Measurements from ENCODE around the gene NPAT.
A peak's percentile ranks its signal among the peaks of the same experiment; 100 is the strongest.

NPAT gene

DNA sequence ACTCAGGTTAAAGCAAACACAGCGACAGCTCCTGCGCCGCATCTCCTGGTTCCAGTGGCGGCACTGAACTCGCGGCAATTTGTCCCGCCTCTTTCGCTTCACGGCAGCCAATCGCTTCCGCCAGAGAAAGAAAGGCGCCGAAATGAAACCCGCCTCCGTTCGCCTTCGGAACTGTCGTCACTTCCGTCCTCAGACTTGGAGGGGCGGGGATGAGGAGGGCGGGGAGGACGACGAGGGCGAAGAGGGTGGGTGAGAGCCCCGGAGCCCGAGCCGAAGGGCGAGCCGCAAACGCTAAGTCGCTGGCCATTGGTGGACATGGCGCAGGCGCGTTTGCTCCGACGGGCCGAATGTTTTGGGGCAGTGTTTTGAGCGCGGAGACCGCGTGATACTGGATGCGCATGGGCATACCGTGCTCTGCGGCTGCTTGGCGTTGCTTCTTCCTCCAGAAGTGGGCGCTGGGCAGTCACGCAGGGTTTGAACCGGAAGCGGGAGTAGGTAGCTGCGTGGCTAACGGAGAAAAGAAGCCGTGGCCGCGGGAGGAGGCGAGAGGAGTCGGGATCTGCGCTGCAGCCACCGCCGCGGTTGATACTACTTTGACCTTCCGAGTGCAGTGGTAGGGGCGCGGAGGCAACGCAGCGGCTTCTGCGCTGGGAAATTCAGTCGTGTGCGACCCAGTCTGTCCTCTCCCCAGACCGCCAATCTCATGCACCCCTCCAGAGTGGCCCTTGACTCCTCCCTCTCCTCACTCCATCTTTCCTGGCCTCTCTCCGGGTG lies at the start of gene NPAT, which contains the start of gene ATM:
Gene NPAT, minus strand, starts transcription at position 65 of the 774 bp plus-strand sequence. CDS start 102 bp downstream, outside the sequence.
Gene ATM, plus strand, starts transcription at position 494 of the 774 bp plus-strand sequence. CDS start 4,558 bp downstream, outside the sequence.
- DNase-seq = peak; percentile 89

- no peak for DNase-seq
Observed at GRCh38 chr11:108269583-108269982, 47.1 kb upstream of the NPAT start.

DNA sequence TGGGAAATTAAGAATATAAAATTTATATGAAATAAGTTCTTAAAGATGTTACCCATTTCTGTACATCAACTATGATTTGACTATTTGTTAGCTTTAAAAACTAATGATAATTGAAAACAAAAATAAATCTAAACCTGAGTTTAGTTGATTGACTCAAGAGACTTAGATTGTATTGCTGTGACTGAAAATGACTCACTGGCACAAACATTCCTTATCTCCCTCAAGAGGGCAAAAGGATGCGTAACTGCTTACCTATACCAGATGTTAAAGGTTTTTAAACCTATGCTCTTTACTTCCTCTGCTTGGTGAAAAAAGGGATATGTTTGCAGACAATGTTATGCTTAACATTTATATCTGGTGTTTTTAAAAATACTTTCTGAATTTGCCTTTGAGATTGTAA lies 30.7 kb upstream of the NPAT start:
- no peak for DNase-seq

- DNase-seq = no peak
Observed at GRCh38 chr11:108246885-108247284, 24.4 kb upstream of the NPAT start.

GRCh38 chr11:108246308-108246707 lies 23.9 kb upstream of the NPAT start:
- DNase-seq = no peak

DNA sequence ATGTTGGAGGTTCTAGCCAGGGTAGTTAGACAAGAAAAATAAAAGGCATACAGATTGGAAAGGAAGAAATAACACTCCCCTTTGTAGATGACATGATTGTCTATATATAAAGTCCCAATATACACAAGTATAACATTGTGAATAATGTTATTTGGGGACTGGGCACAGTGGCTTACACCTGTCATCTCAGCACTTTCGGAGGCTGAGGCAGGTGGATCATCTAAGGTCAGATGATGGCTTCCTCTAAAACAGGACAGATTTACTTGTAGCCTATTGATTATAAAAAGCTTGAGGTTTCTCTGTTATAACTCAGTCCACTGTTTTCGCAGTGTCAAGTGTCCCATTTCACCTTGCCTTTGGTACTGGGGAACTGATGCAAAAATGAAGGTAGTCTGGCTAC lies 20.0 kb upstream of the NPAT start:
- DNase-seq = no peak

DNA sequence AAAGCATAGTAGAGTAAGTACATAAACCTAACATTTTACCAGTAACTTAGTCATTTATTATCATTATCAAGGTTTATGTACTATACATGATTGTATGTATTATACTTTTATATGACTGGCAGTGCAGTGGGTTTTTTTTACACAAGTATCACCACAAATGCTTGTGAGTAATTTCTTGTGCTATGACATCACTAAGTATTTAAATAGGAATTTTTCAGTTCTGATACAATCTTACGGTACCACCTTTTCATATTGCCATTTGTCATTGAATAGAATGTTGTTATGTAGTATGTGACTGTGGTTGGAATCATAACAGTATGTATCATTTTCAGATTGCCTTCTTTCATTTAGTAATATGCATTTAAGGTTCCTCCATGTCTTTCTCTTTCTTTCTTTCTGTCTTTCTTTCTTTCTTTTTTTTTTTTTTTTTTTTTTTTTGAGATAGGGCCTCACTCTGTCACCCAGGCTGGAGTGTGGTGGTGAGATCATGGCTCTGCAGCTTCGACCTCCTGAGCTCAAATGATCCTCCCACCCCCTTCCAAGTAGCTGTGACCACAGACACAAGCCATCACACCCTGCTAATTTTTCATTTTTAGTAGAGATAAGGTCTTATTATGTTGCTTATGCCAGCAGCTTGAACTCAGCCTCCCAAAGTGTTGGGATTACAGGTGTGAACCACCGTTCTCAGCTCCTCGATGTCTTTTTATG lies 19.0 kb upstream of the NPAT start:
- DNase-seq = no peak

DNA sequence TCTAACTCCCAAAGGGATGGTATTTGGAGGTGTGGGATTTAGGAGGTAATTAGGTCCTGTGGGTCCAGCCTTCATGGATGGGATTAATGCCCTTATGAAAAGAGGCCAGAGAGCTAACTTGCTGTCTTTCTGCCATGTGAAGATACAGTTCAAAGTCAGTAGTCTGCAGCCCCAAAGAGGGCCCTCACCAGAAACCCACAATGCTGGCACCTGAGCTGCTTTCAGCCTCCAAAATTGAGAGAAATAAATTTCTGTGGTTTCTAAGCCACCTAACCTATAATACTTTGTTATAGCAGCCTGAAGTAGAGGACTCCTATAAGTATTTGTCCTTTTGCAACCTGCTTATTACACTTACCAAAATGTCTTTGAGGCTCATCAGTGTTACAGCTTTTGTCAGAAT lies 16.6 kb upstream of the NPAT start:
- DNase-seq = no peak

DNA sequence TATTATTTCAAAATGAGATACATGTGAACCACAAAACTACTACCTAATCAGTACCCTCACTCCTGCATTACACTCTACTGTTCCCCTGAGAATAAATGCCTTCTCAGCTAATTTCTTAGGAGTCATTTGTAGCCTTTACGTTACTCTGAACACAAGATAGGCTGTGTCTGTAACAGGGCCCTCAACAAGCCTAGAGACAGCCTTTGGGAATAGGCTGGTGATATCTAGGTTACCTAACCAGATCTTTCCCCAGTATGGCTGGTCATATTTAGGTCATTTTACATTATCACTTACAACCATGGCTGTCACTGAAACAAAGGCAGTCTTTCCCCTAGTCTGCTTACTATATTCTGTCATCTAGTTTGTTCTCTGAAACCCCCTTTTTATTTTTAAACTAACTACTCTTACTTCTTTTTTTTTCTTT lies 14.6 kb upstream of the NPAT start:
- DNase-seq = no peak

GRCh38 chr11:108235633-108236032 lies 13.2 kb upstream of the NPAT start:
- no peak for DNase-seq

GRCh38 chr11:108235192-108235591 lies 12.8 kb upstream of the NPAT start:
- no peak for DNase-seq

GRCh38 chr11:108233277-108233945 lies 11.0 kb upstream of the NPAT start:
- no peak for DNase-seq

DNA sequence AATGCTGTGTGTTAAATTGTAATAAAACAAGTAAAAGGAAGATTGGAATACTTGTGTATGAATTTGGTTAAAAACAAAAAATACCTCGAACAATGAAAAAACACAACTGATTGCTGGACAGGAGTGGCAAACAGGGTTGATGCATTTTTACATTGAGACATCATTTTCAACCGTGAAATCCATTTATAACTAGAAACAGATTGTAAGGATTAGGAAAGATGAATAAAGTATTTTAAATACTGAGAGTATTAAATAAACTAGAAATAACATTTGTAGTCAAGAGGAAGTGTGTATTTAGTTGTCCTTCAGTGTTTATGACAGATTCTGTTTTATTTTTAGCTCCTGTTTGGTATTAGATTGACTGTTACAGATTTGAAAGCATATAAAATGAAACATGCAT lies 5.8 kb upstream of the NPAT start:
- no peak for DNase-seq

- no peak for DNase-seq
Observed at GRCh38 chr11:108226036-108226435, 3.6 kb upstream of the NPAT start.

DNA sequence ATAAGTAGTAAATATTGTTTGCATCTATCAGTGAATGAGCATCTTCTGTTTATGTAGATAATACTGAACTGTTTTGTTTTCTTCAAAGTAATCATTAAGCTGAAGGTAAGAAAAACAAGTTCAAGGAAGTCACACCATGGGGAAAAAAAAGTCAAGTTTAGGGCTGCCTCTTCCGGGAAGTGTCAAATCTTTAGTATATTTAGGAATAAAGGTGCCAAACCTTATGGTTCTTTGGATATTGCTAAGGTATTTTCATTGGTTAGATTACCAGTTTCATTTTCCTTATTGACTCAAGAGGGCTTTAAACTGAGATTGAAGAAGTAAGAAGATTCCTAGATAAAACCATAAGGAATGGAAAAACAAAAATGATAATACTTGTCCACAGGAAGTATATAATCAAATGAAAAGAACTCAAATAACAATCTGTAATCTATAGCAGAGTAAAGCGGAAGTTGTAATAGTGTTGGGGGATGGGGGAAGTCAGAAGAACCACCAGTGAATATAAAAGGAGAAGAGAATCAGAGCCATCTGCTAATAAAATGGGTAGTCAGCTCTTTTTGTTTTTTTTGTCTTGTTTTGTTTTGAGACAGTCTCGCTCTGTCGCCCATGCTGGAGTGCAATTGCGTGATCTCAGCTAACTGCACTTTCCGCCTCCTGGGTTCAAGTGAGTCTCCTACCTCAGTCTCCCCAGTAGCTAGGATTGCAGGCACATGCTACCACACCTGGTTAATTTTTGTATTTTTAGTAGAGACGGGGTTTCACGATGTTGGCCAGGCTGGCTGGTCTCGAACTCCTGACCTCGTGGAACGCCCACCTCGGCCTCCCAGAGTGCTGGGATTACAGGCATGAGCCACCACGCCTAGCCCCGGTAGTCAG lies 2.7 kb upstream of the NPAT start:
- DNase-seq = no peak

- DNase-seq = no peak
Observed at GRCh38 chr11:108224366-108224765, 1.9 kb upstream of the NPAT start.

DNA sequence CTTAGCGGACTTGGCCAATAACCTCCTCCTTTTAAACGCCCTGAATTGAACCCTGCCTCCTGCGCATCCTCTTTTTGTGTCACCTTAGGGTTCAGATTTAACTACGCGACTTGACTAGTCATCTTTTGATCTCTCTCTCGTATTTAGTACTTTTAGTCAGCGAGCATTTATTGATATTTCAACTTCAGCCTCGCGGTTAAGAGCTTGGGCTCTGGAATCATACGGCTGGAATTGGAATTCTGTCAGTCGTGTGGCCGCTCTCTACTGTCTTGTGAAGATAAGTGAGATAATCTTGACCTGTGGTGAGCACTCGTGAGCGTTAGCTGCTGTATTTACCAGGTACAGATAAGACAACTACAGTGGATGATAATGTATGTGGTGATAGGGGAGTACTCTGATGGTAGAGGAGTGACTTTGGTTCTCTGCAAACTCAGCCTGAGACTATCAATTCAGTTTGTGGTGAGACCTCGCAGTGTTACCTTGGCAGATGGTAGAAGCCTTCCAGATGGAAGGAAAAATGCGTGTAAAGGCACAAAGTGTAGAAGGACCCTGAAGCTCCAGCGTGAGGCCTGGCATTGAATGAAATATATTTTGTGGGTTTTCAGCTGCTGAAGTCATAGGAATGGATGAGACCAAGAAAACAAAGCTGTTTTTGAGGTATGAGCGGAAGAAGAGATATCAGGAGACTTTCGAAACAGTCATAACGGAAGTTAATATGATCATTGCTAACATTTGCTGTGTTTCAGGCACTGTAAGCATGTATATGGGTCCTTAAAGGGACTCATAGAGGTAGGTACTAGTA lies 1.1 kb upstream of the NPAT start:
- DNase-seq = no peak

DNA sequence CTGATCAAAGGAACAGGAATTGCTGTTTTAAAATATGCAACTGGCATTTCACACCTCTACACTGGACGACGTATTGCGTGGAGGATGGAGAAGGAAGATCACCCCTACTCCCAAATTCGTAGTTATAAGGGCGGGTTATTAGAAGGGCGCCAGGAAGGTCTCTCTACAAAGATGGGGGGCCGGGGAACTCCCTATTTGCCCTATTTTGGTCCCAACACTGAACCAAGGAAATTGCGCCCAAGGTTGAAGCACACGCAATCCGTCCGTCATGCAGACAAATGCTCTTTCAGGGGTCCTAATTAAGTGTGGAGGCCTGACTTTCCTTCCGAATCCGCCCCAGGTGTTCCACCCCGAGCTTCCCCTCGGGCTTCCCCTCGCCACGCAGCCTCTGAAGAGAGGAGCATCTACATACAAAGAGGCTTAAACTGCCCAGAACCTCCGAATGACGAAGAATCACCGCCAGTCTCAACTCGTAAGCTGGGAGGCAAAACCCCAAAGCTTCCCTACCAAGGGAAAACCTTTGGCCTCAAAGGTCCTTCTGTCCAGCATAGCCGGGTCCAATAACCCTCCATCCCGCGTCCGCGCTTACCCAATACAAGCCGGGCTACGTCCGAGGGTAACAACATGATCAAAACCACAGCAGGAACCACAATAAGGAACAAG lies 396 bp downstream of the NPAT start:
- no peak for DNase-seq

- no peak for DNase-seq
Observed at GRCh38 chr11:108221371-108221770, 1.1 kb downstream of the NPAT start.

- DNase-seq = no peak
Observed at GRCh38 chr11:108220721-108221336, 1.6 kb downstream of the NPAT start.

All from NCI-H524 treated with DMSO at 0.1 percent for 48 hours (cell line).